GM10248 (cell line): Measurements from ENCODE around the gene PARVB.

Experiments used
- CTCF ChIA-PET: fragments of 300-600 bp; sonication (Branson Sonifier 250); formaldehyde crosslinking; extraction: SDS; loops from one replicate; lab custom pipeline; 2021; ENCODE audit warnings: antibody characterized with exemption; lab: Yijun Ruan, JAX
- POLR2A ChIA-PET: fragments of 350-650 bp; sonication (Branson Sonifier 250); formaldehyde crosslinking; extraction: SDS; loops from one replicate; lab custom pipeline; 2020; ENCODE audit warnings: antibody characterized with exemption; lab: Yijun Ruan, JAX
- DNase-seq: peaks from one replicate; pipeline ENCODE4 v3.0.0; 2012; ENCODE audit errors: extremely low spot score
- CTCF ChIP-seq: IDR thresholded peaks from 2 replicates; pipeline ENCODE4 v1.5.1; 2012; ENCODE audit warnings: mild to moderate bottlenecking, low read depth; ENCODE audit errors: extremely low read depth, missing control alignments, control extremely low read depth

PARVB gene

GRCh38 chr22:44063462-44064371, 39.6 kb downstream of the PARVB start:
- DNase-seq = no peak
- ChIA-PET POLR2A (interaction anchor here (1.4 kb wide), 1 partner anchor 41 kb away, joined by 5 read pairs; no protein-coding TSS in a partner anchor), CTCF (interaction anchor here (1.0 to 12.4 kb wide), 6 partner anchors 9 to 71 kb away, joined by 3 to 134 read pairs (median 5); no protein-coding TSS in a partner anchor)
- peak; percentile 1 for TF ChIP-seq CTCF

GRCh38 chr22:44067033-44067432, 42.9 kb downstream of the PARVB start:
- no peak for TF ChIP-seq CTCF
- CTCF ChIA-PET = interaction anchor here (1.0 to 12.4 kb wide), 6 partner anchors 18 to 74 kb away, joined by 3 to 134 read pairs (median 6); no protein-coding TSS in a partner anchor
- POLR2A ChIA-PET = interaction anchor here (0.5 to 2.3 kb wide), 2 partner anchors 40 to 114 kb away, joined by 4 to 18 read pairs; no protein-coding TSS in a partner anchor
- DNase-seq = no peak

- no peak for TF ChIP-seq CTCF
- ChIA-PET POLR2A (interaction anchor here (1.1 to 2.3 kb wide), 4 partner anchors 41 to 635 kb away, joined by 5 to 18 read pairs (median 5); no protein-coding TSS in a partner anchor), CTCF (interaction anchor here (1.0 to 12.4 kb wide), 12 partner anchors 9 to 74 kb away, joined by 3 to 134 read pairs (median 4); no protein-coding TSS in a partner anchor)
- DNase-seq = no peak
These were observed 43.8 kb downstream of the PARVB start for GRCh38 chr22:44067901-44068300.

- ChIA-PET CTCF (interaction anchor here (0.8 to 12.4 kb wide), 12 partner anchors 8 to 75 kb away, joined by 3 to 134 read pairs (median 5); no protein-coding TSS in a partner anchor), POLR2A (interaction anchor here (1.0 to 2.3 kb wide), 5 partner anchors 42 to 634 kb away, joined by 3 to 18 read pairs (median 5); no protein-coding TSS in a partner anchor)
- peak; percentile 17 for TF ChIP-seq CTCF
- DNase-seq = peak; percentile 79
These were observed 44.5 kb downstream of the PARVB start for GRCh38 chr22:44068422-44069191.

GRCh38 chr22:44070029-44070428, 45.9 kb downstream of the PARVB start:
- TF ChIP-seq CTCF = no peak
- no peak for DNase-seq
- POLR2A ChIA-PET = no interaction called here
- CTCF ChIA-PET = interaction anchor here (0.8 to 12.4 kb wide), 4 partner anchors 8 to 76 kb away, joined by 4 to 134 read pairs (median 28); no protein-coding TSS in a partner anchor
